ENCODE measurements around the gene KCTD17.

The KCTD17 gene

GRCh38 chr22:37079158-37079557, 27.6 kb downstream of the KCTD17 start:
- Histone ChIP-seq H4K8ac (ENCODE audit: low read depth, low read length) (no peak overlapping the region), H3K79me1 (ENCODE audit: low read depth, low read length) (no peaks in the 10 kb centered on the region), H3K4me3 (ENCODE audit: low read length in 2 of 2) (no peak overlapping the region), H4K91ac (ENCODE audit: low read depth, low read length, poor library complexity) (no peak overlapping the region), H3K9ac (ENCODE audit: low read depth, low read length, poor library complexity) (peak overlapping the region; percentile 47), H3K4ac (ENCODE audit: low read length) (peak overlapping the region; percentile 57), H3K23ac (ENCODE audit: low read depth, low read length, poor library complexity) (no peak overlapping the region), H3K36me3 (replicated peaks in 1 of 2; ENCODE audit: control insufficient read depth in 2 of 2, insufficient read depth in 2 of 2, low read length in 2 of 2) (no peaks in the 10 kb centered on the region), H2AFZ (ENCODE audit: low read length) (no peak overlapping the region), H2AK5ac (ENCODE audit: low read depth, low read length) (peak overlapping the region; percentile 8), H3K27ac (replicated peaks; ENCODE audit: low read length) (no peak overlapping the region), H3K27me3 (ENCODE audit: control insufficient read depth in 3 of 3, insufficient read depth in 3 of 3, low read depth in 1 of 3, low read length in 3 of 3) (peaks cover 0 to 51% (median 6%) of the 10 kb centered on the region in 3 experiments), H3K4me1 (ENCODE audit: control insufficient read depth in 2 of 2, insufficient read depth in 1 of 2, low read depth in 1 of 2, low read length in 2 of 2) (peaks cover 0 to 6% of the 10 kb centered on the region in 2 donors), H3K4me2 (ENCODE audit: insufficient read depth, low read length, poor library complexity, severe bottlenecking) (no peak overlapping the region), H2BK15ac (ENCODE audit: low read length) (no peak overlapping the region), H3K18ac (ENCODE audit: low read length) (peak overlapping the region; percentile 36), H3K14ac (ENCODE audit: low read length) (no peak overlapping the region), H2BK5ac (ENCODE audit: low read length) (no peak overlapping the region), H3K9me3 (replicated peaks in 1 of 2; ENCODE audit: control insufficient read depth in 2 of 2, insufficient read depth in 1 of 2, low read depth in 1 of 2, low read length in 2 of 2) (peaks cover 0 to 2% of the 10 kb centered on the region in 2 donors), H2BK12ac (ENCODE audit: low read length) (no peak overlapping the region), H2BK120ac (ENCODE audit: low read depth, low read length) (no peak overlapping the region)
- DNase-seq (ENCODE audit: low spot score) = no peak
- WGBS, 2 donors (ENCODE audit: extremely low coverage in 2 of 2, insufficient read length in 2 of 2, insufficient replicate concordance in 1 of 2) = no CpG with 5 or more reads among the region's 5 CpGs

- no peak overlapping the region for H3K4me3 ChIP-seq (ENCODE audit: low read length in 2 of 2)
- H3K27me3 ChIP-seq (ENCODE audit: control insufficient read depth in 3 of 3, insufficient read depth in 3 of 3, low read depth in 1 of 3, low read length in 3 of 3) = peaks cover 0 to 53% (median 6%) of the 10 kb centered on the region in 3 experiments
- no peak overlapping the region for H3K27ac ChIP-seq (replicated peaks; ENCODE audit: low read length)
- H4K8ac ChIP-seq (ENCODE audit: low read depth, low read length) = no peak overlapping the region
- H3K4ac ChIP-seq (ENCODE audit: low read length) = no peak overlapping the region
- H4K91ac ChIP-seq (ENCODE audit: low read depth, low read length, poor library complexity) = no peak overlapping the region
- H2BK15ac ChIP-seq (ENCODE audit: low read length) = no peak overlapping the region
- H2BK12ac ChIP-seq (ENCODE audit: low read length) = peak overlapping the region; percentile 69
- no peak overlapping the region for H2AFZ ChIP-seq (ENCODE audit: low read length)
- no peak for DNase-seq (ENCODE audit: low spot score)
- no peaks in the 10 kb centered on the region for H3K36me3 ChIP-seq (replicated peaks in 1 of 2; ENCODE audit: control insufficient read depth in 2 of 2, insufficient read depth in 2 of 2, low read length in 2 of 2)
- H2BK120ac ChIP-seq (ENCODE audit: low read depth, low read length) = peak overlapping the region; percentile 42
- no CpG with 5 or more reads among the region's 15 CpGs for WGBS, 2 donors (ENCODE audit: extremely low coverage in 2 of 2, insufficient read length in 2 of 2, insufficient replicate concordance in 1 of 2)
- no peak overlapping the region for H3K14ac ChIP-seq (ENCODE audit: low read length)
- peak overlapping the region; percentile 59 for H3K23ac ChIP-seq (ENCODE audit: low read depth, low read length, poor library complexity)
- H3K4me2 ChIP-seq (ENCODE audit: insufficient read depth, low read length, poor library complexity, severe bottlenecking) = no peak overlapping the region
- no peaks in the 10 kb centered on the region for H3K79me1 ChIP-seq (ENCODE audit: low read depth, low read length)
- H3K9ac ChIP-seq (ENCODE audit: low read depth, low read length, poor library complexity) = no peak overlapping the region
- H3K18ac ChIP-seq (ENCODE audit: low read length) = peak overlapping the region; percentile 53
- peaks cover 0 to 6% of the 10 kb centered on the region in 2 donors for H3K4me1 ChIP-seq (ENCODE audit: control insufficient read depth in 2 of 2, insufficient read depth in 1 of 2, low read depth in 1 of 2, low read length in 2 of 2)
- H3K9me3 ChIP-seq (replicated peaks in 1 of 2; ENCODE audit: control insufficient read depth in 2 of 2, insufficient read depth in 1 of 2, low read depth in 1 of 2, low read length in 2 of 2) = peaks cover 0 to under 1% of the 10 kb centered on the region in 2 donors
- no peak overlapping the region for H2BK5ac ChIP-seq (ENCODE audit: low read length)
- peak overlapping the region; percentile 41 for H2AK5ac ChIP-seq (ENCODE audit: low read depth, low read length)
Observed at GRCh38 chr22:37079668-37080171, 28.2 kb downstream of the KCTD17 start.

GRCh38 chr22:37080438-37080837, 28.9 kb downstream of the KCTD17 start:
- Histone ChIP-seq H2BK5ac (ENCODE audit: low read length) (no peak overlapping the region), H3K4me2 (ENCODE audit: insufficient read depth, low read length, poor library complexity, severe bottlenecking) (no peak overlapping the region), H3K27me3 (ENCODE audit: control insufficient read depth in 3 of 3, insufficient read depth in 3 of 3, low read depth in 1 of 3, low read length in 3 of 3) (peaks cover 0 to 60% (median 6%) of the 10 kb centered on the region in 3 experiments), H3K14ac (ENCODE audit: low read length) (no peak overlapping the region), H3K23ac (ENCODE audit: low read depth, low read length, poor library complexity) (no peak overlapping the region), H3K27ac (replicated peaks; ENCODE audit: low read length) (no peak overlapping the region), H2AFZ (ENCODE audit: low read length) (no peak overlapping the region), H2AK5ac (ENCODE audit: low read depth, low read length) (no peak overlapping the region), H3K9me3 (replicated peaks in 1 of 2; ENCODE audit: control insufficient read depth in 2 of 2, insufficient read depth in 1 of 2, low read depth in 1 of 2, low read length in 2 of 2) (no peaks in the 10 kb centered on the region), H3K79me1 (ENCODE audit: low read depth, low read length) (no peaks in the 10 kb centered on the region), H4K91ac (ENCODE audit: low read depth, low read length, poor library complexity) (no peak overlapping the region), H2BK120ac (ENCODE audit: low read depth, low read length) (no peak overlapping the region), H3K18ac (ENCODE audit: low read length) (no peak overlapping the region), H3K4me1 (ENCODE audit: control insufficient read depth in 2 of 2, insufficient read depth in 1 of 2, low read depth in 1 of 2, low read length in 2 of 2) (peaks cover 0 to 6% of the 10 kb centered on the region in 2 donors), H2BK12ac (ENCODE audit: low read length) (no peak overlapping the region), H3K4me3 (ENCODE audit: low read length in 2 of 2) (no peak overlapping the region), H4K8ac (ENCODE audit: low read depth, low read length) (no peak overlapping the region), H3K9ac (ENCODE audit: low read depth, low read length, poor library complexity) (no peak overlapping the region), H2BK15ac (ENCODE audit: low read length) (no peak overlapping the region), H3K36me3 (replicated peaks in 1 of 2; ENCODE audit: control insufficient read depth in 2 of 2, insufficient read depth in 2 of 2, low read length in 2 of 2) (no peaks in the 10 kb centered on the region), H3K4ac (ENCODE audit: low read length) (no peak overlapping the region)
- WGBS, 2 donors (ENCODE audit: extremely low coverage in 2 of 2, insufficient read length in 2 of 2, insufficient replicate concordance in 1 of 2) = no CpG with 5 or more reads among the region's 6 CpGs
- no peak for DNase-seq (ENCODE audit: low spot score)

- no CpG with 5 or more reads among the region's 12 CpGs for WGBS, 2 donors (ENCODE audit: extremely low coverage in 2 of 2, insufficient read length in 2 of 2, insufficient replicate concordance in 1 of 2)
- no peak overlapping the region for H2BK120ac ChIP-seq (ENCODE audit: low read depth, low read length)
- DNase-seq (ENCODE audit: low spot score) = no peak
Observed at GRCh38 chr22:37080838-37081237, 29.3 kb downstream of the KCTD17 start.

More at GRCh38 chr22:37080838-37081237, 29.3 kb downstream of the KCTD17 start:
- Histone ChIP-seq H3K4me2 (ENCODE audit: insufficient read depth, low read length, poor library complexity, severe bottlenecking) (no peak overlapping the region), H3K23ac (ENCODE audit: low read depth, low read length, poor library complexity) (no peak overlapping the region), H3K9ac (ENCODE audit: low read depth, low read length, poor library complexity) (no peak overlapping the region), H3K4me1 (ENCODE audit: control insufficient read depth in 2 of 2, insufficient read depth in 1 of 2, low read depth in 1 of 2, low read length in 2 of 2) (peaks cover 0 to 6% of the 10 kb centered on the region in 2 donors), H3K4me3 (ENCODE audit: low read length in 2 of 2) (no peak overlapping the region), H3K9me3 (replicated peaks in 1 of 2; ENCODE audit: control insufficient read depth in 2 of 2, insufficient read depth in 1 of 2, low read depth in 1 of 2, low read length in 2 of 2) (no peaks in the 10 kb centered on the region), H3K27ac (replicated peaks; ENCODE audit: low read length) (no peak overlapping the region), H2BK15ac (ENCODE audit: low read length) (no peak overlapping the region), H3K14ac (ENCODE audit: low read length) (no peak overlapping the region), H3K79me1 (ENCODE audit: low read depth, low read length) (no peaks in the 10 kb centered on the region), H2AFZ (ENCODE audit: low read length) (no peak overlapping the region), H2BK12ac (ENCODE audit: low read length) (no peak overlapping the region), H2BK5ac (ENCODE audit: low read length) (no peak overlapping the region), H3K36me3 (replicated peaks in 1 of 2; ENCODE audit: control insufficient read depth in 2 of 2, insufficient read depth in 2 of 2, low read length in 2 of 2) (no peaks in the 10 kb centered on the region), H3K4ac (ENCODE audit: low read length) (no peak overlapping the region), H4K91ac (ENCODE audit: low read depth, low read length, poor library complexity) (no peak overlapping the region), H4K8ac (ENCODE audit: low read depth, low read length) (no peak overlapping the region), H3K18ac (ENCODE audit: low read length) (no peak overlapping the region), H3K27me3 (ENCODE audit: control insufficient read depth in 3 of 3, insufficient read depth in 3 of 3, low read depth in 1 of 3, low read length in 3 of 3) (peaks cover 0 to 62% (median 6%) of the 10 kb centered on the region in 3 experiments), H2AK5ac (ENCODE audit: low read depth, low read length) (no peak overlapping the region)
